ENCODE results near the gene CECR2. TPM values are rescaled to one million over a fixed set of nuclear protein-coding genes. Genes with fewer than 3 reads are reported as not detected.

CECR2 gene
- total and polyA plus RNA-seq, 4 experiments from 2014 or later, result not detected

DNA sequence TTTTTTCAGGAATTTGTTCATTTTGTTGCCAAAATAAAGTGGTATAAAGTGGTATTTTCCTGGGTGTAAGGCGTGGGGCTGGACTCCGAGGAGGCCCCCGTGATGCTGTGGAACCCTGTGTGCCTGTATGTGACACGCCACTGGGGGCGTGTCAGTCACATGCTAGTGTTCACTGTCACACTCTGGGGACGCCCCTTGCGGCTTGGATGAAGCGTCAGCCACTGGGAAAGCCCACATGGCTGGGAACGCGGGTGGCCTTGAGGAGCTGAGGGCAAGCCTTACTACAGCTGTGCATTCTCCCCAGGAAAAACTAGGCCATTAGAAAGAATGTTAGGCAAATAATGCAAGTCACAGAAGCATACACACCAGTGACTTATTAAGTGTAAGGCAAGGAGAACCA is 117.1 kb downstream of the CECR2 start:
- Mint-ChIP-seq H3K36me3 (no peaks in the 10 kb centered on the region), H3K4me3 (no peak overlapping the region), H3K9me3 (no peaks in the 10 kb centered on the region), H3K4me1 (no peaks in the 10 kb centered on the region), H3K27me3 (no peaks in the 10 kb centered on the region), H3K27ac (no peak overlapping the region)
- no peak overlapping the region for H3K4me3 ChIP-seq (ENCODE audit: low read length in 2 of 2)
- no peaks in the 10 kb centered on the region for H3K27me3 ChIP-seq (ENCODE audit: insufficient read depth, low read length)
- no peaks in the 10 kb centered on the region for H3K36me3 ChIP-seq (ENCODE audit: insufficient read depth, low read length)
- H3K27ac ChIP-seq (ENCODE audit: low read depth, low read length), result no peak overlapping the region
- CTCF ChIA-PET (ENCODE audit: partially characterized antibody), result interaction anchor here (1.0 kb wide), 1 partner anchor 314 kb away, joined by 3 read pairs; no protein-coding TSS in a partner anchor
- no peaks in the 10 kb centered on the region for H3K4me1 ChIP-seq (ENCODE audit: insufficient read depth, low read length)
- no peak for DNase-seq
- intact Hi-C loops (cut with micrococcal nuclease), result no loop called here
- POLR2A ChIA-PET (ENCODE audit: partially characterized antibody), result no interaction called here
- H3K9me3 ChIP-seq (ENCODE audit: control insufficient read depth in 1 of 2, low read length in 2 of 2), result no peaks in the 10 kb centered on the region

GRCh38 chr22:17486719-17487118 is 117.5 kb downstream of the CECR2 start:
- no peaks in the 10 kb centered on the region for H3K27me3 Mint-ChIP-seq
- CTCF ChIA-PET (ENCODE audit: partially characterized antibody), result interaction anchor here (1.0 kb wide), 1 partner anchor 314 kb away, joined by 3 read pairs; no protein-coding TSS in a partner anchor
- no peaks in the 10 kb centered on the region for H3K9me3 Mint-ChIP-seq
- intact Hi-C loops (cut with micrococcal nuclease), result no loop called here
- POLR2A ChIA-PET (ENCODE audit: partially characterized antibody), result no interaction called here
- no peaks in the 10 kb centered on the region for H3K36me3 ChIP-seq (ENCODE audit: insufficient read depth, low read length)
- DNase-seq, result no peak
- H3K27me3 ChIP-seq (ENCODE audit: insufficient read depth, low read length), result no peaks in the 10 kb centered on the region
- no peak overlapping the region for H3K27ac Mint-ChIP-seq
- no peaks in the 10 kb centered on the region for H3K4me1 Mint-ChIP-seq
- no peaks in the 10 kb centered on the region for H3K9me3 ChIP-seq (ENCODE audit: control insufficient read depth in 1 of 2, low read length in 2 of 2)
- no peak overlapping the region for H3K4me3 Mint-ChIP-seq
- H3K4me3 ChIP-seq (ENCODE audit: low read length in 2 of 2), result no peak overlapping the region
- H3K27ac ChIP-seq (ENCODE audit: low read depth, low read length), result no peak overlapping the region
- H3K36me3 Mint-ChIP-seq, result no peaks in the 10 kb centered on the region
- no peaks in the 10 kb centered on the region for H3K4me1 ChIP-seq (ENCODE audit: insufficient read depth, low read length)

- Mint-ChIP-seq H3K9me3 (no peaks in the 10 kb centered on the region), H3K4me3 (no peak overlapping the region), H3K36me3 (no peaks in the 10 kb centered on the region), H3K27me3 (no peaks in the 10 kb centered on the region), H3K27ac (no peak overlapping the region), H3K4me1 (no peaks in the 10 kb centered on the region)
- POLR2A ChIA-PET (ENCODE audit: partially characterized antibody), result no interaction called here
- Histone ChIP-seq H3K36me3 (ENCODE audit: insufficient read depth, low read length) (no peaks in the 10 kb centered on the region), H3K9me3 (ENCODE audit: control insufficient read depth in 1 of 2, low read length in 2 of 2) (no peaks in the 10 kb centered on the region), H3K27ac (ENCODE audit: low read depth, low read length) (no peak overlapping the region), H3K4me1 (ENCODE audit: insufficient read depth, low read length) (no peaks in the 10 kb centered on the region), H3K4me3 (ENCODE audit: low read length in 2 of 2) (no peak overlapping the region), H3K27me3 (ENCODE audit: insufficient read depth, low read length) (no peaks in the 10 kb centered on the region)
- intact Hi-C loops (cut with micrococcal nuclease), result no loop called here
- no peak for DNase-seq
- CTCF ChIA-PET (ENCODE audit: partially characterized antibody), result interaction anchor here (0.9 kb wide), 2 partner anchors 13 to 431 kb away, joined by 3 to 4 read pairs; no protein-coding TSS in a partner anchor
These were observed 119.8 kb downstream of the CECR2 start for GRCh38 chr22:17489101-17489500.

GRCh38 chr22:17491090-17491640 is 121.9 kb downstream of the CECR2 start:
- Histone ChIP-seq H3K9me3 (ENCODE audit: control insufficient read depth in 1 of 2, low read length in 2 of 2) (no peaks in the 10 kb centered on the region), H3K27me3 (ENCODE audit: insufficient read depth, low read length) (no peaks in the 10 kb centered on the region), H3K4me1 (ENCODE audit: insufficient read depth, low read length) (no peaks in the 10 kb centered on the region), H3K4me3 (ENCODE audit: low read length in 2 of 2) (no peak overlapping the region), H3K27ac (ENCODE audit: low read depth, low read length) (no peak overlapping the region), H3K36me3 (ENCODE audit: insufficient read depth, low read length) (no peaks in the 10 kb centered on the region)
- no peak overlapping the region for H3K4me3 Mint-ChIP-seq
- no peaks in the 10 kb centered on the region for H3K27me3 Mint-ChIP-seq
- no peak overlapping the region for H3K27ac Mint-ChIP-seq
- no peaks in the 10 kb centered on the region for H3K9me3 Mint-ChIP-seq
- ChIA-PET POLR2A (ENCODE audit: partially characterized antibody) (no interaction called here), CTCF (ENCODE audit: partially characterized antibody) (interaction anchor here (0.7 kb wide), 1 partner anchor 56 kb away, joined by 3 read pairs; no protein-coding TSS in a partner anchor)
- no peaks in the 10 kb centered on the region for H3K36me3 Mint-ChIP-seq
- H3K4me1 Mint-ChIP-seq, result no peaks in the 10 kb centered on the region
- DNase-seq, result no peak
- intact Hi-C loops (cut with micrococcal nuclease), result no loop called here

- no peak overlapping the region for H3K4me3 Mint-ChIP-seq
- no peak overlapping the region for H3K27ac ChIP-seq (ENCODE audit: low read depth, low read length)
- intact Hi-C loops (cut with micrococcal nuclease), result no loop called here
- H3K27ac Mint-ChIP-seq, result no peak overlapping the region
- no peaks in the 10 kb centered on the region for H3K4me1 Mint-ChIP-seq
- no peaks in the 10 kb centered on the region for H3K9me3 Mint-ChIP-seq
- POLR2A ChIA-PET (ENCODE audit: partially characterized antibody), result no interaction called here
- no peaks in the 10 kb centered on the region for H3K9me3 ChIP-seq (ENCODE audit: control insufficient read depth in 1 of 2, low read length in 2 of 2)
- no peaks in the 10 kb centered on the region for H3K36me3 Mint-ChIP-seq
- no peaks in the 10 kb centered on the region for H3K27me3 ChIP-seq (ENCODE audit: insufficient read depth, low read length)
- no peak for DNase-seq
- no peaks in the 10 kb centered on the region for H3K36me3 ChIP-seq (ENCODE audit: insufficient read depth, low read length)
- CTCF ChIA-PET (ENCODE audit: partially characterized antibody), result no interaction called here
- no peak overlapping the region for H3K4me3 ChIP-seq (ENCODE audit: low read length in 2 of 2)
- H3K4me1 ChIP-seq (ENCODE audit: insufficient read depth, low read length), result no peaks in the 10 kb centered on the region
- peaks cover 1 to 4% of the 10 kb centered on the region in 2 donors for H3K27me3 Mint-ChIP-seq
These were observed 123.0 kb downstream of the CECR2 start for GRCh38 chr22:17492247-17492646.

GRCh38 chr22:17493419-17493981 is 124.2 kb downstream of the CECR2 start:
- H3K9me3 ChIP-seq (ENCODE audit: control insufficient read depth in 1 of 2, low read length in 2 of 2), result no peaks in the 10 kb centered on the region
- H3K36me3 ChIP-seq (ENCODE audit: insufficient read depth, low read length), result no peaks in the 10 kb centered on the region
- DNase-seq, result no peak
- Mint-ChIP-seq H3K4me1 (no peaks in the 10 kb centered on the region), H3K4me3 (no peak overlapping the region), H3K27ac (no peak overlapping the region), H3K27me3 (peaks cover 2 to 4% of the 10 kb centered on the region in 2 donors), H3K9me3 (no peaks in the 10 kb centered on the region), H3K36me3 (no peaks in the 10 kb centered on the region)
- H3K27ac ChIP-seq (ENCODE audit: low read depth, low read length), result no peak overlapping the region
- CTCF ChIA-PET (ENCODE audit: partially characterized antibody), result interaction anchor here (1.2 to 1.4 kb wide), 2 partner anchors 9 to 322 kb away, joined by 3 read pairs; no protein-coding TSS in a partner anchor
- H3K4me1 ChIP-seq (ENCODE audit: insufficient read depth, low read length), result no peaks in the 10 kb centered on the region
- no peaks in the 10 kb centered on the region for H3K27me3 ChIP-seq (ENCODE audit: insufficient read depth, low read length)
- no peak overlapping the region for H3K4me3 ChIP-seq (ENCODE audit: low read length in 2 of 2)
- intact Hi-C loops (cut with micrococcal nuclease), result no loop called here
- POLR2A ChIA-PET (ENCODE audit: partially characterized antibody), result no interaction called here

DNA sequence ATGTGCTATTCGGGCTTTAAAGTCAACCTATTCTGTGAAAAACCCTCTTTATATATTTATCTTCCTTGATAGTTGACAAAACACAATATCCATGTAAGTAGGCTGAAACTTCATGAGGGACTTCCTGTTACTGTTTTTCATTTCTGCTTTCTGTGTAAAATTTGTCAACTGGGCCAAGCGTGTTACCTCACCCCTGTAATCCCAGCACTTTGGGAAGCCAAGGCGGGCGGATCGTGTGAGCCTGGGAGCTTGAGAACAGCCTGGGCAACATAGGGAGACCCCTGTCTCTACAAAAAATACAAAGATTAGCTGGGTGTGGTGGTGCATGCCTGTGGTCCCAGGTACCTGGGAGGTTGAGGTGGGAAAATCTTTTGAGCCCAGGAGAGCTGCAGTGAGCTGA is 127.6 kb downstream of the CECR2 start:
- H3K27ac Mint-ChIP-seq, result no peak overlapping the region
- no peak overlapping the region for H3K27ac ChIP-seq (ENCODE audit: low read depth, low read length)
- no peaks in the 10 kb centered on the region for H3K9me3 Mint-ChIP-seq
- H3K4me3 Mint-ChIP-seq, result no peak overlapping the region
- H3K9me3 ChIP-seq (ENCODE audit: control insufficient read depth in 1 of 2, low read length in 2 of 2), result no peaks in the 10 kb centered on the region
- no peak for DNase-seq
- POLR2A ChIA-PET (ENCODE audit: partially characterized antibody), result no interaction called here
- H3K27me3 Mint-ChIP-seq, result peaks cover 6 to 7% of the 10 kb centered on the region in 2 donors
- CTCF ChIA-PET (ENCODE audit: partially characterized antibody), result interaction anchor here (0.7 to 2.3 kb wide), 4 partner anchors 9 to 422 kb away, joined by 3 to 14 read pairs (median 6); no protein-coding TSS in a partner anchor
- H3K36me3 ChIP-seq (ENCODE audit: insufficient read depth, low read length), result no peaks in the 10 kb centered on the region
- H3K36me3 Mint-ChIP-seq, result no peaks in the 10 kb centered on the region
- no peaks in the 10 kb centered on the region for H3K27me3 ChIP-seq (ENCODE audit: insufficient read depth, low read length)
- peaks cover 0 to 2% (median 0%) of the 10 kb centered on the region in 4 donors for H3K4me1 Mint-ChIP-seq
- intact Hi-C loops (cut with micrococcal nuclease), result no loop called here
- H3K4me1 ChIP-seq (ENCODE audit: insufficient read depth, low read length), result no peaks in the 10 kb centered on the region
- no peak overlapping the region for H3K4me3 ChIP-seq (ENCODE audit: low read length in 2 of 2)

Measured in CD4-positive, alpha-beta memory T cell (primary cell).